ENCODE results near the gene SLC25A47. TPM values are rescaled to one million over a fixed set of nuclear protein-coding genes. Genes with fewer than 3 reads are reported as not detected.

Gene SLC25A47
- total RNA-seq, result not detected

DNA sequence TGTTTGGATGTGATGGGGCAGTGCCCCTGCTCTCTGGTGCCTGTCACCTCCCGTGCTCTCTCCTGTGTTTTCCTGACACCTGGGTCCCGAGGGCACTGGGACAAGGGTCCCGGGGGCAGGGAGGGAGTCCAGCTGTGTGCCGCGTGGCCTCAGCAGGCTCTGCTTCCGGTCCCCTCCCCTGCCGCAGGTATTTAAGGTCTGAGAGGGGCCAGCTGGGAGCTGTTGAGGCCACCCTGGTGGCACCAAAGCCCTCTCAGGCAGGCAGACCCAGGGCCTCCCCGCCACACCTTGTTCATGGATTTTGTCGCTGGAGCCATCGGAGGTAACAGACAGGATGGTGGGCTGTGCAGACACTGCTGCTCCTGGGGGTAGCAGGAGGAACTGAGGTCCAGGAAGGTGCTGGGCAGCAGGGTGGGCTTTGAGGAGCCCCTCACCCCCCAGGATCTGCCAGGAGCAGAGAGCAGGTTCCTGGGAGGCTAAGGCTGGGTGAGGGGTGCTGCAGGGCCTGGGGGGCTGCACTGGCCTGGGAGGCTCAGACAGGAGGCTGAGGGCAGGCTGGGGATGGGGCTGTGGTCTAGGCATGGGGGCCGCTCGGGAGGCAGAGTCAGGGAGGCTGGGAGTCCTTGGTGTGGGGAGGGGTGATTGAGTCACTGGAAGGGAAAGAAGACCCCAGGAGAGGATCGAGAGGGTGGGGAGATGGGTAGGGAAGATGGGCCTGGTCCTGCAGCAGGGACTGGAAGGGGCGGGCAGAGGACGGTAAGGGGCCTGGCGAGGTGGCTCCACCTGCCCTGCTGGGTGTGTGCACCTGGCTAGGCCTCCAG lies at the start of gene SLC25A47:
Gene SLC25A47, plus strand, starts transcription at position 219 of the 821 bp plus-strand sequence. Its CDS starts 76 bp downstream, at position 295.

DNA sequence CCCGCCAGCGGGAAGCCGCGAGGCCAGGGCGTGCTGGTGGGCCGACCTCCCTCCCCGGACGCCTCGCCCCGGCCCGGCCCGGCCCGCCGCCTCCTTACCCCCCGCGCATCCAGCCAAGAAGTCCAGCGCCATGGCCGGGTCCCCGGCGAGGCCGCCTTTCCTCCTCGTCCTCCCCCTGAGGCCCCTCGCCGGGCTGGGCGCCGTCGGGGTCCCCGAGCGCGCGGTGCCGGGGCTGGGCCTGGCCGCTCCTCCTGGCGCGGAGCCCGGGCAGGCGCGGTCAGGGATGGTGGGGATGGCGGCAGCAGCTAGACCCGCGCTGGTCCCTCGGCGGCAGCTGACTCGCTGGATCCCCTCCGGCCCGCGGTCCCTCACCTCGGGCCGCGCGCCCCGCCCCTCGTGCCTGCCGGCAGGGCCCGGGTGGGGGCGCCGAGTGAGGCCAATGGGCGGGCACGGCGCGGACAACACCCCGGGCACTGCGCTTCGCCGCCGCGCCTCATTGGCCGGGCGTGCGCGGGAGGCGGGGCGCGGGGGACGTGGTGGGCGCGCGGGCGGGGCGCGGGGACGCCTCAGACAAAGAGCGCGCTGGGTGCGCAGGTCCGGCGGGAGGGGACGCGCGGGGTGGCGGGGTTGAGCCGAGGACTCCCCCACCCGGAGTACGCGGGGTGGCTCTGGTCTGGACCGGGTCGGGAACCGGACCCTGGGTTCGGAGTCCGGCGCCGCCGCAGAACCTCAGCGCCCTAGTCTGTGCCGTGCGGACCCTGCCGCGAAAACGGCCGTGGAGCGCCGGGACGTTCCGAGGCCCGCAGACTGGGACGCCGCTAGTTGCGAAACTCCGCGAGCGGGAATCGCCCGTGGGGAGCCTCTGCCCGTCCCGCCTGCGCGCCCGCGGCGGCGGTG lies 16.8 kb upstream of the SLC25A47 start, which contains the start of gene SLC25A29:
Gene SLC25A29, minus strand, starts transcription at position 344 of the 897 bp plus-strand sequence. Its CDS starts 212 bp downstream, at position 132.

DNA sequence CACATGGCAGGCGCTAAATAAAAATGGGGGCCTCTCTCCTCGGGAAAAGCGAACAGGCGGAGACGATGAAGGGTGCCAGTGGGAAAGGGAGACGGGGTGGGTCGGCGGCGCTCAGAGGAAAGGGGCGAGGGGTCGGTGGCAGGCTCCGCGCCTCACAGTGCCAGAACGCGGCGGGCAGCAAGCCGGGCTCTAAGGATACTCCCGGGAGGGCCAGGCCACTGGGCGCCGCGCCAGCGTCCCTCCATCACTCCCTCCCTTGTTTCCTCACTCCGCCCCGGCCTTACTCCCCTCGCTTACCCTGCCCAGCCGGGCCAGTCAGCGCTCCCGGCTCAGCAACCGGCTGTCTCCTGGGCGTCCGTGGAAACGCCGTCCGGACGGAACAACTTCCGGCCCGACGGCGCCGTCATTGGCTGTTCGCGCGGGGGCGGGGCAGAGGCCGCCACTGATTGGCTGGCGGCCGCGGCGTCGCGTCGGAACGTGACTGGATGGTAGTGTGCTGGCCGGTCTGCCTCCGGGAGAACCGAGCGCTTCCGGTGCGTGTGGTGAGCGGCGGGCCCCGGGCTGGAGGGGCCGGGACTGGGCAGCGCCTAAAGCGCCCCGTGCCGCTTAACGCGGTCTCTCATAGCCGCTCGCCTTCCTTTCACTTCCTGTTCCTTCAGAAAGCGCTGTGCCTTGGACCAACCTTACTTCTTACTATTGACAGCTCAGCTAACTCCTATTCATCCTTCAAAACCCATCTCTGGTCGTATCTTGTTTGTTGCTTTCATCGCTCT lies 53.0 kb downstream of the SLC25A47 start, which contains the start of gene WDR25:
Gene WDR25, plus strand, starts transcription at position 523 of the 773 bp plus-strand sequence.

Small RNA genes within 50 kb of the gene (small RNA-seq; reads per million reads assigned to genes)
- not detected for gene AL157871.3
- 56.8 reads per million, percentile 96 among the genes with 10 or more reads in this experiment for gene MIR345
- gene RN7SL523P, result not detected

Other genes starting within 250 kb of the SLC25A47 start
- gene DEGS2, start 163.7 kb upstream of the SLC25A47 start, total RNA-seq, result 1.6 TPM
- gene YY1, start 84.2 kb upstream of the SLC25A47 start, total RNA-seq, result 46.8 TPM
- gene SLC25A29, start 16.9 kb upstream of the SLC25A47 start, total RNA-seq, result 38.1 TPM
- 12.9 TPM for gene WDR25, start 53.1 kb downstream of the SLC25A47 start, total RNA-seq

All from diencephalon (tissue), 1 donor.